ENCODE measurements around the gene CGA. TPM values are rescaled to one million over a fixed set of nuclear protein-coding genes. Genes with fewer than 3 reads are reported as not detected.
A peak's percentile ranks its signal among the peaks of the same experiment; 100 is the strongest.

CGA gene
- total RNA-seq, 1 donor from 2014 or later: 8.2 TPM

DNA sequence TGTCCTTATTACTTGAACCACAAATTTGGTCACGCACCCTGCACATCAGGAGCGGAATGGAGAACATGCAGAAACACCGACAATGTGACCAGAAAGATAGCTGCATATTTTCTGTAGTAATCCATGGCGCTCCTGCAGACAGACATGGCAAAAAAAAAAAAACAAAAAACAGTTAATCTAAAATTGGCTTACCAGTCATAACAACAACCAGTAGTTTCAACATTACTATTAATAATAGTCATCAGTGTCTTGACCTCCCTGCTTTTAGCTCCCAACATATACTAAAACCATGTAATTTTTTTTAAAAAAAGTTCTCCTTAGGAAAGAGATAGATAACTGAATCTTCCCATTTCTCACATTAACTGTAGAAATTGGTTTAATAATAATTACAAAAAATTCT, 6.8 kb downstream of the CGA start:
- no peak for DNase-seq (ENCODE audit: low spot score)

DNA sequence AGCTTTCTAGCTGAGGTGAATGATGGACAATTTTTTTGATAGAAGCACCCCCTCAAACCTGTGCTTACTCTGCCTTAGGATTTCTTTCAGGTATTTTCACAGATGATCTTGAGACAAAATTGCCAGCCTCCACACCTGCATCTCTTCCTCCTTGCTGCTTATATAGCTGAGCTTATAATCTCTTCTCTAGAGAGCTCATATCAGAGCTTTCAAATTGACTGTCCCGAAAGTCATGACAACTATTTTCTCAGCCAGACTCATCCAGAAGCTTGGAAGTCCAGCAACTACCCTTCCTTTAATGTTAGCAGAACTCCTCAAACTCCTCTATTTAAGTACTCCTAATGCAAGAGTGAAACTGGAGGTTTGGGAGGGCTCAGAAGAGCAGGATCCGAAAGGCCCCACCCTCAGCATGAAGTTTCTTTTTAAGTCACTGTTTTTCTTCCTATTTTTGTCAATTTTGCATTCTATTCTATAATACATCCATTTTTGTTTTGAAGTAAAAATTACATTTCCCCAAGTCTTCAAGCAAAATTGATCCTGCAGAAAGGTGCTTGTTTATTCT, 12.7 kb downstream of the CGA start:
- no peak for DNase-seq (ENCODE audit: low spot score)

DNA sequence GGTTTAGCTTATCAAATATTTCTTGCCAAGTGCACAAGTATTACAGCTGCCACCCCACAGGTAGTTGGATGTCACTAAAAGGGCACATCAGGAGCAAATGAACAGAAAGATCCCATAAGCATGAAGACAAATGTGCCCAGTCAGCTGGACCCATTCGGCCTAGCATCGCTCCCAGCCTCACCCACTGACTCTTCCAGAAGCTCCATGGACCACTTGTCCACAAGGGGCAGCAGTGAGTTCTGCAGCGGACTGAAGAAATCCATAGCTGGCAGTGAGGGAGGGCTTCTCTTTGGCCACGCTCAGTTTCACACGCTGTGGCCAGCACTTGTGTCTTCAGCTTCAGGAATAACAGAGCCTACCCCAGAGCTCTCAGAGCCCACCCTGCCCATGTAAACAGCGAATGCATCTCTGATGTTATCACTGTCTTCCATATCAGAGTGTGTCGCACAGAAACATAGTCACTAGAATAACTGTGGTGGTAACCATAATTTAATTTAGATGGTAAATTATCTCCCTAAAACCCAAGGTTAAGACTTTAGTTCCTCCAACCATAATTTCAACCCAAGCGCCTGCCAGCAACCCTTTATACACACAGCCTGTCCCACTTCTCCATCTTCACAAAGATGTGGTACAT, 15.8 kb downstream of the CGA start:
- peak; percentile 54 for DNase-seq (ENCODE audit: low spot score)

DNA sequence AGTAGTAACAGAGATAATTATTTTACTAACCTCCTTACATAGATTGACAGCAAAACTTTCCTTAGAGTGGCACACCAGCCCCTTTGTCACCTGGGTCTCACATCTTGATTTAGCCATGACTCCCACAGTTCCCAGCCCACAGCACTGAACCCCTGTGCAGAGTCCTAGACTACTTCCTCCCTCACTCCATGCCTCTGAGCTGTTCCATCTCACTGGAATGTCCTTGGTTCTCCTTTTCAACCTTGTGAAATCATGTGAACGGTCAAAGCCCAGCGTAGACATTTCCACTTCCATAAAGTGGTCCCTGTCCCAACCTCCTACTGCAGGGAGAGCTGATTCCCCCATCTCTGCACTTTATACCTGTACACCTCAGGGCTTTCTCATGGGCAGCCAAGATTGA, 19.7 kb downstream of the CGA start:
- no peak for DNase-seq (ENCODE audit: low spot score)

DNA sequence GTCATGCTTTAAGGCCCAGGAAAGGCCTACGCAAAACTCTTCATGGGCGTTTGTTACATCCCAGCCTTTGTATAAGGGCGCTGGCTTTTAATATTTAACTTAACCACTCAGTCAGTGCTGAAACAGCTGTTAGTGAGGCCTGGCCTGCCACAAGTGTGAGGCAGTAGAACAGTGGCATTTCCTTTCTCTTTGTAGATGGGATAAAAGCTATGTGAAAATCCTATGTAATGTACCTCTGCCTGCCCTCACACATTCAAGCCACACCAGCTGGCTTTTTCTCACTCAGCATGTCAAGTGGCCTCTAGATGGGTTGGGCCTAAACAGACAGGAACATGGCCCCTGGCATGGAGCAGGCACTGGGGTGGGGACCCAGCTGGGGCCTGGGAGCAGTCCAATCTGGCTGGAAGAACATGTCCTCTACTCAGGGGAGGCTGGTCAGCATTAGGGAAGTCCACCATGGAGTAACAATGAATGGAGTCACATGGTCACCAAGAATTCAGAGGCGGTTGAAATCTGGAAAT, 20.7 kb downstream of the CGA start:
- DNase-seq (ENCODE audit: low spot score): no peak

DNA sequence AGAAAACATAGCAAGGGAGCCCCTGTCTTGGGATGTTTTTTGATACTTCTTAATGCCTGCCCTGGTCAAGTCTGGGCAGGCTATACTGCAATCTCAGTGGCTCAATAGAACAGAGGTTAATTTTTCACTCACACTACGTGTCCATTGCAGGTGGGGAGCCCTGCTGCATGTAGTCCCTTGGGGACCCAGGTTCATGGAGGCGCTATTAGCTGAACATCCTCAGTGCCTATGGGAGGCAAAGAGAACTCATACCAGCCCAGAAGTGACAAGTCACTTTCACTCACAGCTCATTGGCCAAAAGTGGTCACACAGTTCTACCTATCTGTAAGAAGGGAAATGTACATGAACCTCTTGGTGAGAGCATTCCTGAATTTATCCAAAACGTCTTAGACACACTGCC, 23.2 kb downstream of the CGA start:
- DNase-seq (ENCODE audit: low spot score): no peak

DNA sequence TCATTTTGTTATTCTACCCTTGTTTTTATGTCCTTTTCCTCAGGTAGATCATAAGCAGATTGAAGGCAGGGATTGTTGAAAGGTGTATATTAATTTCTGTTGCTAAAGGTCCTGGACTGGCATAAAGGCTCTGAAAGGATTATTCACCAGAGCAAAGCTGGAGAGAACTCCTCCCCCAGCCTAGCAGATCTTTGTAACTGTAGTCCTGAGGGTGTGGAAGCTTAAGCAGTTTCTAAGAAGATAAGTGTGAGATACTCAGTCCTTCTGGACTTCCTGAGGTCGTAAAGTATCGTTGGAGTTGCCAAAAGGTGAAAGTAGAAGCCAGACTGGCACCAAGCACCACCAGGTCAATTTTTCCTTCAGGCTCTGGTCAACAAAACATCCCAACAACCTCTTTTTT, 24.2 kb downstream of the CGA start:
- no peak for DNase-seq (ENCODE audit: low spot score)

DNA sequence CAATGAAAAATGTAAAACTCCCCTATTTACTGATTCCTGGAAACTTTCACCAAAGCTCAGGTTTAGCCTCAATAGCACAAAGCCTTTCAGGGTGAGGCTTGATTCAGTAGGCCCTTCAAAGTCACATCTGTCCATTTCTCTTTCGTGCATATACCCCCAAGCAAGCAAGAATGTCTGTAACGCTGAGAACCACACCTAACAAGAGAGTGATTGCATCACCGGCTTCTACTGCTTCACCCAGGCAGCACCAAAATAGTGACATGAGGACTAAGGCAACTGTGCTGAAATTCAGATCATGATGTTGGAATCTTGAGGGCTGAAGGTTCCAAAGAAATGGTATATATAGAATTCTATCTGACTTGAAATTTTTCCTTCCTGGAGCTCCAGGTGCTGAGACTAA, 26.1 kb downstream of the CGA start:
- no peak for DNase-seq (ENCODE audit: low spot score)

DNA sequence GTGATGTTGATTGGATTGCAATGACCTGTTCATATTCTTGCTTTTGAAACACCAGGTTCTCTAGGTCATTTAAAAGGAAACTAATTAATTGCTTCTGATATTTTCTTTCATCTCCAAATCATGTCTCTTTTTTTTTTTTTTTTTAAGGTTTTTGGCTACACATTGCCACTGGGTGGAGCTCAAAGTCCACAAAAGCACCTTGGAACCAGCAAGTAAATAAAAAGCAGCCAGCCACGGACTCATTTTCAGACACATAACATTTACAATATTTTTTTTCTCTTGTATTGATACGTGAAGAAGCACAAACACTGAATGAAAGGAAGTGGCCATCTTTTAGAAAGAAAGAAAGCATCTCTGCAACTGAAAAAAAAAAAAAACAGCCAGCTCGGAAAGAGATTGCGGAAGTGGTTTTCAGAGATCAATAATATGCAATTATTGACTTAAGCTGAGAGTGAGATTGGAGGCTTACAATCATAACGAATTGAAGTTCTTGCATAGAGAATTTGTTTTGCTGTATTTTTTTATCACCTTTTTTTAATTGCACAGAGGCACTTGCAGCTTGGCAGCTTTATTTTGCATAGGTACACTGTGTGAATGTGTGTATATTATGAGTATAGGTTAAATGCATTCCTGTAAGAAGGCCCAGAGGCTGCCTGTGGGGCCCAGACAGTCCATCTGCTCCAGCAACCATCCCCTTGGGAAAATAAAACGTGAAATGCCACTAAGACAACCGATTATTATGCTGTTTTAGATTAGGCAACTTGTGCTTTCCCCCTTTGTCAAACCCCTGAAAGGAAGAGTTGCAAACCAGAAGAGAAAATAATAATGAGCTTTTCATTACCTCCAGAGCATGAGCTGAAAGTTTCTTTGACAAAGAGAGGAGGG, 28.2 kb downstream of the CGA start:
- peak; percentile 78 for DNase-seq (ENCODE audit: low spot score)

DNA sequence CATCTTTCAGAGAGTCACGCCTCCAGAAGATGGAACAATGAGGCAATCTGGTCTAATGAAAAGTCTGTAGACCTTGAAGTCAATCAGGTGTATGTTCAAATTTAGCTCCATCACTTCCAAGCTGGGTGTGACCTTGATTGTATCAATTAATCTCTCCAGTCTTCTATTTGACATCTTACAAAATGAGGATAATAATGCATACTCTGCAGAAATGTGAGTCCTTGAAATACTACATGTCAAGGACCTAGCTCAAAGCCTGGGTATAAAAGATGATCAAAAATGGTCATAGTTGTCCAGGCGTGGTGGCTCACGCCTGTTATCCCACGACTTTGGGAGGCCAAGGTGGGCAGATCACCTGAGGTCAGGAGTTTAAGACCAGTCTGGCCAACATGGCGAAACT, 29.8 kb downstream of the CGA start:
- no peak for DNase-seq (ENCODE audit: low spot score)

DNA sequence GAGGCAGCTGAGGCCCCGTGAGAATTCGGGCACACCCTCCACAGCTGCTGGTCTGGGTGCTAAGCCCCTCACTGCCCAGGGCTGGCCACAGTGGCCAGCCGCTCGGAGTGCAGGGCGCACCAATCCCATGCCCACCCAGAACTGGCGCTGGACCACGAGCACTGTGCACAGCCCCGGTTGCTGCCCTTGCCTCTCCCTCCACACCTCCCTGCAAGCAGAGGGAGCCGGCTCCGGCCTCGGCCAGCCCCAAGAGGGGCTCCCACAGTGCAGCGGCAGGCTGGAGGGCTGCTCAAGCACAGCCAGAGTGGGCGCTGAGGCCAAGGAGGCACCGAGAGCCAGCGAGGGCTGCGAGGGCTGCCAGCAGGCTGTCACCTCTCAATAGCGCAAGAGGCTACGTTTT, 35.0 kb downstream of the CGA start:
- no peak for DNase-seq (ENCODE audit: low spot score)

DNA sequence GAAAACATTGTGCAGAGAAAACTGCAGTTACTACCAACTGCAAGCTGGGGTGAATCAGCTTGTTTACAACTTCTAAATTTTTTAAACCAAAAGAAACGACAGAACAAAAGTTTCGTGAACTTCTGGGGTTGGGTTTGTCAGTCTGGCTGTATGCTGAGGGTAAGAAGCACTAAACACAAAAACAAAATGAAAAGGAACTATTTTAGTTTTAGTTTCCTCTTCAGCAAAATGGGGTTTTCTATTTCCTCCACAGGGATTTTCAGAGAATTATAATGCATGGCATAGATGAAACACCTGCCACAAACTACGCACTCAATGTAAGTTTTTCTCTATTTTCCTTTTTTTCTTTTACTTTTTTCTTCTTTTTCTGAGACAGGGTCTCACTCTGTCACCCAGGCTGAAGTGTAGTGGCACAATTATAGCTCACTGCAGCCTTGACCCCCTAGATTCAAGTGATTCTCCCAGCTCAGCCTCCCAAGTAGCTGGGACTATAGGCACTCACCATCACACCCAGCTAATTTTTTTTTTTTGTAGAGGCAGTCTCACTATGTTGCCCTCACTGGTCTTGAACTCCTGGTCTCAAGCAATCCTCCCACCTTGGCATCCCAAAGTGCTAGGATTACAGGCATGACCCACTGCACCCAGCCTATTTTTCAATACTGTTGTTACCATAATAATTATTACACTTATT, 40.6 kb downstream of the CGA start:
- DNase-seq (ENCODE audit: low spot score): no peak

DNA sequence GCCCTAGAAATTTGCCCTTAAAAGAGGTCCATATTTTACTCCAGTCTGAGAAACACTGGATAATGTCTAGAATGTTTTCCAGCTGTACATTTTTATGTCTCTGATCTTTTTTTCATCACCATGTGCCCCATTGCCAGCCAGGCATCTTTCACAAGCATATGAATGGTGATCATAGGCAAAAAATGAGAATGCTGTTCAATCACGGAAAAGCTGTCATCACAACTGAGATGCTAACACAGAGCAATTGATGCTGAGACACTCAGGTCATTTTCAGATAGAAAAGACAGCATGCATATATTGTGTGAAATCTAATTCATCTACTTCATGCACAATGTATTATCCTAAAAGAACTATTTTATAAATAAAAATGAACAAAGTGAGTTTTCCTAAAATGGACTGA, 41.6 kb downstream of the CGA start:
- no peak for DNase-seq (ENCODE audit: low spot score)

DNA sequence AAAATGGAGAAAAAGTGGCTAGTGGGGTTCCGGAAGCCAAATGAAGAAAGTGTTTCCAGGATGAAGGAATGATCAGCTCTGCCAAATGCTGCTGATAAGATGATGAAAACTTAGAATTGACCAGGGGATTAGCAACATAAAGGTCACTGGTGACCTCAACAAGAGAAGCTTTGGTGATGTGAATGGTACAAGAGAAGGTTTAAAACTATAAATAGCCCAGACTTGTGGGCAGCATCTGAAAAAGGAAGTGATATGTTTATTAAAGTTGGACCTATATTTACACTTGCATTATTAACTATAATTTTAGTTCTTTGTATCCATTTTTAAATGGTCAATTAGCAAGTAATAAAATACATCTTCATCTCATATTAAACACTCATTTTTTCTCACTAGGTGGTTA, 45.1 kb downstream of the CGA start:
- no peak for DNase-seq (ENCODE audit: low spot score)

DNA sequence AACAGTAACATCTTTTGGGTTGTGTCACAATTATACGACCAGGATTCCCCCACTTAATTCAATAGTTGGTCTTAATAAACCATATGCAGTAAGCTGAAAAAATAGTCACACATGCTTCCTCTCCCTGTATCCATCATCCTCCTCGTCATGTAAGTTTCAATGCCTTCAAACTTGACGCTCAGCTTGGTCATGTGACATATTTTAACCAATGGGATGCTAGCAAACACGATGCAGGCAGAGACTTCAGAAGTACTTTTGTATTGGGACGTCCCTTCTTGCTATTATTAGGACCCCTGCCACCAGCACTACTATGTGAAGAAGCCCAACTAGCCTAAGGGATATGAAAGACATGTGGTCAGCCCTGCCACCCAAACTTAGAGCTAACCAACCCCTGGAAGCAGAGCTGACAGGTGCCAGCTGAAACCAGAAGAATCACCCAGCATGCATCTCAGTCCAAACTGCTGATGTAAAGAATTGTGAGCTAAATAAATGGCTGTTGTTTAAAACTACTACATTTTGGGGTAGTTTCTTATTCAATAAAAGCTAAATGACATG, 49.3 kb downstream of the CGA start:
- no peak for DNase-seq (ENCODE audit: low spot score)

DNA sequence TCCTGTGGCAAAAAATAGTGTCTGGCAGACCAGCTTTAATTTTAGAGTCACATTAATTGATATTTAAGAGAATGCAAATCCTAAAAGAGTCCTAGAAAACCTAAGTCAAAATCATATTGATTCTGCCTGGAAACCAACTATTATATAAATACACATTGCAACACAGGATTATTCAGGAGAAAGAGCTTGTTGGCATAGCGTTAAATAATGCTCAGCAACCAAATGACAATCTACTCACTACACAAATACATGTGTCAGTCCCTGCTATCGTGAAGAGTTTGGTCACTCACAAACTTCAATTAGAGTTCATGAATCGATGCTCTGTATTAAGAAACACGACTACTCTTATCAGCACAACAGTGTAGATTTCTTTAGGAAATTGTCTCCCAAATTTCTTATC, 54.2 kb downstream of the CGA start:
- no peak for DNase-seq (ENCODE audit: low spot score)

Other genes with a start within 250 kb of the CGA start
- 1.9 TPM for gene HTR1E, start 157.6 kb downstream of the CGA start, total RNA-seq (ENCODE audit: insufficient read depth, low replicate concordance)
- gene ZNF292, start 60.5 kb upstream of the CGA start, total RNA-seq (ENCODE audit: insufficient read depth, low replicate concordance): 62.8 TPM
- gene SMIM8, start 227.5 kb upstream of the CGA start, total RNA-seq (ENCODE audit: insufficient read depth, low replicate concordance): 17.3 TPM
- 4.8 TPM for gene GJB7, start 234.2 kb upstream of the CGA start, total RNA-seq (ENCODE audit: insufficient read depth, low replicate concordance)
- 4.3 TPM for gene C6orf163, start 249.7 kb upstream of the CGA start, total RNA-seq (ENCODE audit: insufficient read depth, low replicate concordance)